SK-N-MC (cell line): ENCODE data around the gene REC114.

Source experiments
- EZH2 ChIP-seq: fragments of 200-600 bp; sonication (generic); IDR thresholded peaks from one replicate; pipeline ENCODE4 v1.6.1; 2017; ENCODE audit warnings: antibody characterized with exemption
- POLR2AphosphoS5 ChIP-seq: IDR thresholded peaks from 2 replicates; pipeline ENCODE4 v1.6.1; 2012; ENCODE audit warnings: mild to moderate bottlenecking, low read depth, low read length, borderline replicate concordance

DNA sequence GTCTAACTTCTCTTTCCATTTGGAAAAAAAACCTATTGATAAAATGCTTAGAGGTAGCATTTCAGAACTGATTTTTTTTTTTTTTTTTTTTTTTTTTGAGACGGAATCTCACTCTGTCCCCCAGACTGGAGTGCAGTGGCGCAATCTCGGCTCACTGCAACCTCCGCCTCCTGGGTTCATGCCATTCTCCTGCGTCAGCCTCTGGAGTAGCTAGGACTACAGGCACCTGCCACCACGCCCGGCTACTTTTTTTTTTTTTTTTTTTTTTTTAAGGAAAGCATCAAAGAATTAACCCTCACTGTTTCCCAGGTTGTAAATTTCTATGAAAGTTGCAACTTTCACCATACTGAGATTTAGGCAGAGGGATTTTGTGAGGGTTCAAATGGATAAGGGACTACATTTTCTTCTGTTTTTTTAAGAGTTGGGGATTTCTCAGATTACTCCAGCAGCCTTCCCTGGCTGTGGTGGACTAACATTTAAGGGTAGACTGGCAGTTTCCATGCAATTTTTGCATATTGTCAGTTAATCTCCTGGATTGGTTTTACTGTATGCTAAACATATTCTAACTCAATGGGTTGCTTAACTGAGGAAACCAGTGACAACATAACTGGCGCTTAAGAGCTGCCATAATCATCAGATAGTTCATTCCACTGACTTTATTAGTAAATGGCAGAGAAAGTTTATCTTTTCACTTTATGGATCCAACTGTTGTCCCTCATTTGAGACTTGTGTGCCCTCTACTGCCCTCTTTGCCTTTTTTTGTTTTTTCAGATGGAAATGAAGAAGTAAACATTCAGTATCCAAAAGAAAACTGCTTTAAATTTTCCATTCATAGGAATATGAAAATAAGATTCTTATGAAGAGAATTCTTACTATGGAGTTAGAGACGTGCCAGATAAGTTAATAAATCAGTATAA is 96.5 kb downstream of the REC114 start:
- TF ChIP-seq POLR2AphosphoS5 (no peak), EZH2 (no peak)
